HG02943 (cell line): ENCODE data around the gene IRF5.

Experiments used
- ATAC-seq: cut with Tn5 transposase; IDR thresholded peaks from one replicate; pipeline ENCODE4 v1.9.1; 2021; ENCODE audit warnings: mild to moderate bottlenecking, low read depth, moderate library complexity; ENCODE audit not compliant: unreplicated experiment

The IRF5 gene

DNA sequence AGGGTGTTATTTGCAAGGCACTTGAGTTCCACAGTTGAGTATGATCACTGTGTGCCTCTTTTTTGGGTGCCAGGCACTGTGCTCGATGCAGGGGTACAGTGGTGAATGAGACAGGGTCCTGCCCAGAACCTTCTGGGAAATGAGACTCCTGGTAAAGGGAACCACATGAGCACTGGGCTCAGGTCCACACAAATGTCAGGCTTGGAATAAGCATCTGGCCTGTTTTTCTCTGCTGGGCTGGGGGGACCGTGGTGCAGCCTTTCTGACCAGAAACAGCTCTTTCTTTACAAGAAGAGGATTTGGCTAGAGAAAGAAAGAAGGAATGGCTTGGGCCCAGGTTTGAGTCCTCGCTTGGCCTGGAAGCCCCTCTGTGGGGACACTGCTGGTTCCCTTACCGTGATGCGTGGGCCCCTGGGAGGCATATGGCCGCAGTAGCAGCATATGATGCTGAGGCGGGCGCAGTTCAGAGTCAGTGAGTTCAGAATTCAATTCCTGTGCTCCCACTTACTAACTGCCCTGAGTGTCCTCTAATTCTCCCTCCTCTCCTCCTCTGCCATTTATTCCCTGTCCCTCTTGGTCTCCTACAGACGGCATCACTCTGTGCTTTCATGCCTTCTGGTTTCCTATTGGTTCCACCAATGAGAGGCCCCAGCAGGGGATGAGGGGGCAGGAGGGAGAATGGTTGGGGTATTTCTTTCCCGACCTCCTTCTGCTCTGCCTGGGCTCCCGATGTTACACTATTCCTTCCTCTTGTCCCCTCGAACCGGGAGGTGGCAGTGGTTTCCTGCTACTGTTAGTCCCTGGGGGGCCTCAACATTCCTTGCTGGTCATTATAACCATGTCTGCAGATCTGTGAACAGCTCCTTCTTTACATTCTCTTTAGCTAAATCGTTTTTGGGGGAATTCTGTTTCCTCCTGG lies 17.6 kb upstream of the IRF5 start:
- no peak for ATAC-seq

DNA sequence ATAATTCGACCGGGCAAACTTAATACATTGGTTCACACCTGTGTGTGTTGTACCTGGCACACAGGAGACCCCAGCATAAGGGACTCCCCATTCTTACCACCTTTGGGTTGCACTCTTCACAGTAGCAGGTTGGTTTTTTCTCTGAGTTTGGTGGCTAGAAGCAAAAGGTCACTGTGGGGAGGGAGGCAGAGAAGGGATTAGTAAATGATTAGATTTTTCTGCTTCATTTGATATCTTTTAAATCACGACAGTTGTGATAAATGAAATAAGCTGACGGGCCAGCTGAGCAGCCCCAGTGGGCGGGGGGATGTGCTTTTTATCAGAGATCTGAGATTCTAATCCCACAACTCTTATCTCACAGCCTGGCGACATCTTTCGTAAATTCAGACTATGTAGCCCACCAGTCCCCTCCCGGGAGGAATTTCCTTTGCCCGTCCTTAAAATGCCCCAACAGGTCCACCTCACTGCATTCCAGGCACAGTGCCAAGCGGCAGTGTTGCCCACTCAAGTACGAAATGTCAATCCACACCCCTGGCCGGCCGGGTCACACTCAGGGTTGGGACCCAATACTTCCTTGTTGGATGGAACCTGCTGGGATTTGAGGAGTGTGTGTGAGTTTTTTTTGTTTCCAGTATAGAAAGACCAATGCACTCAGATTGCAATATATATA lies 16.7 kb upstream of the IRF5 start:
- no peak for ATAC-seq

DNA sequence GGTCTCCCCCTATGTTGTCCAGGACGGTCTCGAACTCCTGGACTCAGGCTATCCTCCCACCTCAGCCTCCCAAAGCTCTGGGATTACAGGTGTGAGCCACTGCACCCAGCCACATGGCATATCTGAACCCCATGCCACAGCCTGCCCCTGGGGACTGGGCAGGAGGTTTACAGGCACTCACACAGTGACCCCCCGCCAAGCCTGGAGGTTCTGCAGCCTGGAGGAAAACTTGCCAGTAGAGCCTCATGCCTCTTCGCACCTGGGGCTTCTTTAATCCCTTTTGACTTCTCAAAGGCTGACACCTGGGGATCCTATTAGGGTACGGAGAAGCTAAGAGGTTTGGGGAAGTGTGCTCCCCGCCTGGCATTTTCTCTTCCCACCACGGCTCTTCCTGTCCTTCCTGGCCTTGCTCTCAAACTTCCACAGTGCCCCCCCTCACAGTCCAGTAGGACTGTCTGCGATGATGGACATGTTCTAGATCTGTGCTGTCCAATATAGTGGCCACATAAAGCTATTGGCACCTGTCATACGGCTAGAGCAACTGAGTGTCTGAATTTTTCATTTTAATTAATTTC lies 15.8 kb upstream of the IRF5 start:
- ATAC-seq = no peak

DNA sequence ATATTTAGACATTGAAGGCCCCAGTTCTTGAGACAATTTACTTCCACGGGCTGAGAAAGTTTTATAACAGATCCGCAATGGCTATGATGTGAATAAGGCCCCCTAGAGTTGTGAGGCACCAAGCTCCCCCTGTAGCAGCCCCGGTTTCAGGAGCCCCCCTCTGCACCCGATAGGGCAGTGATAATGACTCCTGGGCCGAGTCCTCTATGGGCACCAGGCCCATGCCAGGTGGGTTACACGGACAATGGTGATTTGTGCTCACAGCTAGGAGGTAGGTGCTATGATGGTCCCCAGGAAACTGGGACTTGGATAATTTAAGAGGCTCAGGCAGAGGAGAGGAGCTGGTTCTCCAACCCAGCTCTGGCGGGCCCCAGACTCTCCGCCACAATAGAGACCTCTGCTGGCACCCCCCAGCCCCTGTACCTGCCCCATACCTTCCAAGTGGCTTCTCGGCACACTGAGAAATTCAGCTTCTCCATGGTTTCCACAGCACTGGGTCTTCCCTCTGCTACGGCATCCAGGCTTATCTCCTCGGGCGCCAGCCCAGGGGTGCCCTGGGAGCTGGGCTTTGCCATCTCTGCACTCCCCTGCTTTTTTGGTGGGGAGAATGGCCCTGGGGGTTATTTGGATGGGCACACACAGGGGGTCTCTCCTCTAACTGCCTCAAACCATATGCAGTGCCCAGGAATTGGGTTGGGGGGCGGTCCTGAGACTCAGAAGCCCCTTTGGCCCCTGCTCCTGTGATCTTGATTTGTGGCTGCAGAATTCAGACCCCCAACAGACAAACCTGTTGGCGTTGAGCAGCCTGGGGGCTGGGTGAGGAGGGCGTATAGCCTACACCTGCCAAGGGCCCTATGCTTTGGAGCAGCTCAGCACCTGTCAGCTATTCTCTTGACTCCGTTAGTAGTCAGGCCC lies 15.0 kb upstream of the IRF5 start:
- ATAC-seq = no peak

DNA sequence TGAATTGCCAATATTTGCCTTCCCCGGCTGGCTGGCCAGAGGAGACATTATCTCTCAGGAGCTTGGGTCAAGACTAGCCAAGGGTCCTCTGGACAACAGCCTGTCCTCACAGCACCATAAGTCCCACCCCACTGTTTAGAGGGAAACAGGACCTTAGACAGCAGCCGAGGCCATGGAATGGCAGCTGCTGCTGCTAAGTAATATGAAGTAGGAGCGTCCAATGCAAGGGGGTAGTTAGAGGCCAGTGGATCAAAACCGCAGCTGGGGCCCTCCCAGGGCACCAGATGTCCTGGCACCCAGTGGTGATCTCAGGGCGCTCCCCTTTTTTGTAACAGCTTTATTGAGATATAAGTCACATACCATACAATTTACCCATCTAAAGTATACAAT lies 14.3 kb upstream of the IRF5 start:
- no peak for ATAC-seq

DNA sequence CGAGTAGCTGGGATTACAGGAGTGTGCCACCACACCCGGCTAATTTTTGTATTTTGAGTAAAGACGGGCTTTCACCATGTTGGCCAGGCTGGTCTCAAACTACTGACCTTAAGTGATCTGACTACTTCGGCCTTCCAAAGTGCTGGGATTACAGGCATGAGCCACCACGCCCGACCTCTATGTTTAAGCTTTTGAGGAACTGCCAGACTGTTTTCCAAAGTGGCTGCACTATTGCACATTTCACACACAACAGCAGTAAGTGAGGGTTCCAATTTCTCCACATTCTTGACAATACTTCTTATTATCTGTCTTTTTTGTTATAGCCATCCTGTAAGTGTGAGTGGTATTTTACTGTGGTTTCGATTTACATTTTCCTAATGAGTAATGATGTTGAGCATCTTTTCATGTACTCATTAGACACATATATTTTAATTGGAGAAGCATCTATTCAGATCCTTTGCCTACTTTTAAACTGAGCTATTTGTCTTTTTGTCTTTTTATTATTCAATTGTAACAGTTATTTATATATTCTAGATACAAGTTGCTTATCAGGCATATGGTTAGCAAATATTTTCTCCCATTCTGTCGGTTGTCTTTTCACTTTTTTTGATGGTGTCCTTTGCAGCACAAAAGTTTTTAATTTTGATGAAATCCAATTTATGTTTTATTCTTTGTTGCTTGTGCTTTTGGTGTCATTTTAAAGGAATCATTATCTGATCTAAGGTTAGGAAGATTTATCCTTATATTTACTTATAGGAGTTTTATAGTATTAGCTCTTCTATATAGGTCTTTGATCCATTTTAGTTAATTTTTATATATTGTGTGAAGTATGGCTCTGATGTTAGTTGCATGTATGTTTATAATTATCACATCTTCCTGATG lies 12.8 kb upstream of the IRF5 start:
- ATAC-seq = no peak

DNA sequence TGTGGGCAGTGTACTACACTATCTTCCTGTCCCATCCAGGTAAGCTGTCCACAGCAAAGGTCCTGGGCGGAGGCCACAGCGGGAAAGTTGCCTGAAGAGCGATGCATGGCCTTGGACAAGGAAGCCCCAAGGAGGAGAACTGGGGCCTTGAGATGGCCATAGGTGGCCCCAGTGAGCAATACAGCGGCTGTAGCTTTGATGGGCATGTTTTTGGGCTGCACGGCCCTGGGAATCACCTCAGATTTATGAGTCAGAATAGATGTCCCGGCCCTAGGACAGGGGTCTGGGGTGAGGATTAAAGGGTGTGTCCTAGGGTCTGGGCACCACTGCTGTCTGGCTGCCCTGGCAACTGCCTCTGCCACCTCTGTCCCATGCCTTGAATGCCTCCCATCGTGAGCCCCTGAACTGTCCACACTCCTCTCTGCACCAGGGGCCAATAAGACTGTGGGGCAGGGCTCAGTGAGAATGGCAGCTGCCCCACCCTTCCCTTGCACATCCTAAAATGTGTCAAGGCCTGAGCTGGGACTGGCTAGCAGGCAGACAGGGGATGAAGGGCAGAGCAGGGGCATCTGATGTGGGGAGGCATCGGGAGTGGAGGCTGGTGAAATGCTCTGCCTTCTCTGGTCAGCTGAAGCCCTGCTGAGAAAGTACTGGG lies 9.4 kb upstream of the IRF5 start:
- ATAC-seq = no peak

DNA sequence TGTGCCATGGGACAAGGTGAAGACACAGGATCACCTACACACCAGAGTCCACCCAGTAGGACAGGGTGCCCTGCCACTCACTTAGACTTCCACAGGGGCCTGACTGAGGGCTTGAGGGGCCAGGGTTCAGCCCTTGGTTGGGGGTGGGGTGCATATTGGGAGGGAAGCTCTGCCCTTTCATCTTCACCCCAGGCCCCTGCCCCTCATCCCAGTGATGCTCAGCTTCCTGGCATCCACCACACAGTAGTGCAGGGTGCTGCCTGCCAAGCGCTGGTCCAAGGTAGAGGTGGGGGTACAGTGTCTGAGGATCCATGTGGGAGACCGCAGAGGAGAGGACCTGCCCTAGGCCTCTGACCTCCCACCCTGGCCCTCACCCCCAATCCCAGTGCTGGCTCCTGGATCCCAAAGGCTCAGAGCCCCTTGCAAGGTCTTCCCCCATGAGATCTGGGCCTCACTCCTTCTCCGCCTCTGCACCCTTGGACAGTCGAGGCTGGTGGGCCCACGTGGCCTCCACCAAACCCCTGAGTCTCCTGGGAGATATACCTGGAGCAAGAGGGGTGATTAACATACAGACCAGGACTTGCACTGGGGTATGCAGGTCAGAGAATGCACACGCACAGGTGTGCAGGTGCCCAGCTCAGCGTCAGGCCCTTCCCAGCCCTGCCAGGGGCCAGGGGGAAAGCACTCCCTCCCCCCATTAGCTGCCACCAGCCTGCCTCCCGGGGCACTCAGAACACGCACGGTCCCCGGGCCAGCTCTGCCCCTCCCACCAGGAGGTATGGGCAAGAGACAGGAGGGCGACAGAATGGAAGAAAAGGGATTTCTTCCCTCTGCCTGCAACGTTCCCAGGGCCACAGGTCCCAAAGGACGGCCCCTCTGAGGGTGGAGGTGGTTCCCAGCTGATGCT lies 8.6 kb upstream of the IRF5 start:
- ATAC-seq = no peak

DNA sequence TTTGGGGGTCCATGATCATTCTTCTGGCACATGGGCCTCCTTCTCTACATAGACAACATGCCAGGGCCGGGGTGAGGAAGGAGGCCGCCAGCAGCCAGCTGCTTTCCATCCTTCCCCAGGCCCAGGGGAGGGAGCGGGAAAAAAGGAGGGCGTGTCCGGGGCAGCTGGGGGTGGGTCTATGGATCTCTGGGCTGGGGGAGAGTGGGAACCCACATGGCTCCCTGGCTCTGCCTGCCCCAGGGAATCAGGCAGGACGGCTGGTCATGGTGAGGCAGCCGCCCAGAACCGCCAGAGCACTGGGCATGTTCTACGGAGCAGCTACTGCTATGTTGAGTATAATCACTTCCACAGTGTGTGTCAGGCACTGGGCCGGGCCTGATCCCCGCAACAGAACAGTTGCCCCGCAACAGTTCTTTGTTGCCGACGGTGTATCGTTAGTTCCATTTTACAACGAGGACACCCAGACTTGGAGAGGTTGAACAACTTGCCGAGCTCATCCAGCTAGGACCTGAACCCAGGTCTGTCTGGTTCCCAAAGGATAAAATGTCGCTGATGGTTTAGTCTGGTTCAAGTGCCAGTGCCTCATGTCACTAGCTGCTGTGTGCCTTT lies 6.4 kb upstream of the IRF5 start:
- no peak for ATAC-seq

DNA sequence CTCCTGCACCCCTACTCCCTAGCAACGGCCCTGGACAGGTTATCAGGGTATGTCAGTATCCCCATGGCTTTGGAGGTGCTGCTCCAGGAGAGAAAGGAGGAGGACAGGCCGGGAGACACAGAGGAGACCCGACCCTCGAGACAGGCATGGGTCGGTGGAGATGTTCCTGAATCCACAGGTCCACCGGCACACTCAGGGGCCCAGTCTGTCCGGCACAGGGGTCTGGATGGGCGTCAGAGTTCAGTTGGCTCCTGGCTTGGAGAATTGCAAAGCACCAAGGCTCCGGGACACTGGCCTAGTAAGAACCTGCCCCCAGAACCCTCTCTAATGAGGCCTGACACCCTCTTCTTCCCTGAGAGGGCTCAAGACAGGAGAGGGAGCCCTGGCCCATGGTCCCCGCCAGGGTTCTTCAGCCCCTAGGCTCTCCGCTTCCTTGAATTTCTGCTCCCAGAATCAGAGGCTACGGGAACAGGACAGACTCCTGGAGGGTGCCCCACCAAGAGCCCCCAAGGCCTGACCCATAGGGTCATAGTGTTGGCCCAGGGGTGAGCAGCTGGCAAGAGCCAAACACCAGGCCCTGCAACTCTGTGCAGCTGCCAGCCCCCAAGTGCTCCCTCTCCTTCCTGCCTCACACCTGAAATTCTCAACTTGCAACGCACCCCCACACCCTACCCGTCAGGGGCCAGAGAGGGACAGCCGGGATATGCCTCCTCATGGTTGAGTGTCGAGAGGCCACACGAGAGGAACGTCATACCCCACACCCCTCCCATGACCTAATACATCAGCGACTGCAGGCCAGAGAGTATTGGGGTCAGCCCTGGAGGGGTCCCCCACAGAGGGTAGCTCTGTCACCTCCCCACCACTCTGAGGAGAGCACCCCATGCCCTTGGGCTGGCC lies 5.5 kb upstream of the IRF5 start:
- no peak for ATAC-seq

DNA sequence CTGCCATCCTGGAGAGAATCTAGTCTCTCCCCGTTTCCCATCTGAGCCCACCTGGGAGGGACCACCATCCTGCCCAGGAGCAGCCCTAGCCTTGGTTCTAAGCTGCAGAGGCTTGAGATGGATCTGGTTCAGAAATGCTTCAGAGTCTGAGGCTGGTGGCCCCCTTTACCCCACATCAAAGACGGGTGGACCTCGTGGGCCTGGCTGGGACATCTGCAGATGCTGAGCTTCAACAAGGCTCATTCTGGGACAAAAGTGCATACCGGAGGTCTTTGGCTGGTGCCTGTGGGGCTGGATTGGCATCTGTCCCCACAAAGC lies 4.9 kb upstream of the IRF5 start:
- no peak for ATAC-seq

DNA sequence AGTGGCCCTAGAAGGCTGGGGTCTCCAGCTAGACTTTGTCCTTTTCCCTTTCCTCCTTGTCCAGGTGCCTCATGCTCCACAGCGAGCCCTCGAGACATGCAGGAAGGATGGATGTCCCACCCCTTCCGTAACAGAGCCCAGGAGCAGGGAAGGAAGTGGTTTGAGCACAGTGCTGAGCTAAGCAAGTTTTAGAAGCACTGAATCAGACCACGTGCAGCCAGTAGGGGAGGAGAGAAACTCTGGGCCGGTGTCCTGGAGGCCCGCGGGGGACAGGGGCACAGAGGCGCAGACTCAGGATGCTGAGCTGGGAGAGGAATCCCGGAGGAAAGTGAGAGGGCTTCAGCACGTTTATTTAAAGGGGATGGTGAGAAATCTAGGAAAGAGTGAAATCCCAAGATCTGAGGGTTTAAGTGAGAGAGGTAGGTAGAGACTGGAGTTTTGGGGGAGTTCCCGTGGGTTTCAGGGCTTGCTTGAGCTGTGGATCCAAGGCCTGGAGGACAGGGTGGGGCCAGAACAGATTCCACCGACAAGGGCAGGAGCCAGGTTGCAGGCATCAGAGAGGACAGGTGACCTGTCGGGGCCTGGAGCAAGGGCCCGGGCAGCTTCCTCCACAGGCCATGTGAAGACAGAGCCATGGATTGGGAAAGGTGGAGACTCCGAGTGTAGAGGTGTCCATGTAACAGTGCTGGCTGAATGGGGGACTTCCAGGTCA lies 4.4 kb upstream of the IRF5 start:
- ATAC-seq = no peak

DNA sequence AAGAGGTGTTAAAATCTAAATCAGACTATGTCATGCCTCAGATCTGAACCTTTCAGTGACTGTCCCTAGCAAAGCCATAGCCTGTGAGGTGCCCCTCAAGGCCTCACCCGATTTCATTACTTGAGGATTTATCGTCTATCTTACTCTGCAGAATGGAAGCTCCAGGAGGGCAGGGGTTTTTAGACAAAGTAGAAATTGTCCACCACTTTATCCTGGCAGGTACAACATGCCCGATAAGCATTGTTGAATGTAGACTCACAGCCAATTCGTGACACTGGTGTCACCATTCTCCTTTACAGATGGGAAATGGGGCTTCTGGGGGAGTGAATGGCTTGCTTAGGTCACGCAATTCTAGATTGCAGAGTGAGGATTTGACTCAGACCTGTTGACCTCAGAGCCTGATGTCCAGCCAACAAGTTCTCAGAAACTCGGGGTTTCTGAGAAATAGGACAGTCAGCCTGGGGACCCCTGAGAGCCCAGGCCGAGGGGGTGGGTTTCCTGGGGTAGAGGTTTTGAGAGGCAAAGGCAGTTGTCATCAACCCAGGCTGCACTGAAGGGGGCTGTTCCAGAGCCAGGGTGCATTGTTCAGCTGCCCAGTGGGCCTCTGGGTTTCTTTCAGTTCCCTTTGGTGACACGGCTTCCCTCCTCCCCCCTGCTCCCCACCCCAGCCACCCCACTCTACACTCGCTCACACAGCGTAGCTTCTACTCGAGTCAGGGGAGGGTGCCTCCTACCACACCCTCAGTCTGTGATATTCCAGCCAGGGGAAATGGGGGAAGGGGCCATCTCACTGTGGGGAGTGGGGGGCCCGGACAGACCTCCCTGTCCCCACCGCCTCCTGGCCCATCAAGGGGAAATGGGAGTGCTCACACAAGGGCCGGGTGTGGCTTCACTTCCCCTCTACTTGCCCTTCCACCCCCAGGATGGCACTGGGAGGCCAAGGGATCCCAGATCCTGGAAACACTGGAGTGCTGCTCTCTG lies 3.1 kb upstream of the IRF5 start:
- peak; percentile 30 for ATAC-seq

DNA sequence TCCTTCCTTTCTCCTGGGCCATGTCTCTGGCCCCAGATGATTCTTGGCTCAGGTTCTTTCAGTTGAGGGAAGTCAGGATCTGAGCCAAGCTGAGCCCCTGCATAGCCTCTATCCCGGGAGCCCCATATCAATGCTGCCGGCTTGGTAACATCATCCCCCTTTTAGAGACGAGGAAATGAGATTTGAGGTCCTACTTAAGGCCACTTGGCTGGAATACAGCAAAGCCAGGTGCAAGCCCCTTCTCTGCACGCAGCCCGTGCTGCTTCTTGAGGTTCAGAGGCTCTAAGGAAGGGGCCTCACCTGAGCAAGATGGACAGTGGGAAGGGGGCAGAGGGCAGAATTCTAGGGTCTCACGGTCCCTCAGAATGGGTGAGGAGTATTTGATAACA lies 2.4 kb upstream of the IRF5 start:
- no peak for ATAC-seq

DNA sequence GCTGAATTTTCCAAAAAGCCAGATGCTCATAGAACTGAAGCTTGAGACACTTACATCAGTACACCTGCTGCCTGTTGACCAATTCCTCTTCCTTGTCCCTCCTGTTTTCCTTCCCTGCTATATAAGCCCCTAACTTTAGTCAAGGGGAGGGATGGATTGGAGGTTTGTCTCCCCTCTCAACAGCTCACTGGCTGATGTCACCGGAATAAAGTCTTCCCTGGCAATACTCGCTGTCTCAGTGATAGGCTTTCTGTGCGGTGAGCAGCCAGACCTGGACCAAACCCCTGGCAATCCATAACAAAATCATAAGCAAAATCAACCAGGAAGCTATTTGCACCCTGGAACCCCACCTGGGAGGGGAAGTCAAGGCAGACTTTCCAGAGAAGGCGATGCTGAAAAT lies 929 bp upstream of the IRF5 start:
- ATAC-seq = no peak
